Mesenteric fat pad (tissue), 1 donor: Measurements from ENCODE around the gene CABYR. TPM values are rescaled to one million over a fixed set of nuclear protein-coding genes. Genes with fewer than 3 reads are reported as not detected.

Experiments
- DNase-seq: peaks from one replicate; pipeline ENCODE4 v3.0.0-alpha.2; 2020; ENCODE audit warnings: low spot score
- total RNA-seq: library from RNA; stranded (reverse); fragmentation: NEBNext Ultra II Directional; extraction: Animal tissue kit (Norgen Biotek cat#: 25700); gene quantifications from one replicate; pipeline ENCODE4 v1.2.1, GENCODE V29; 2021
- donor health status: DM: yes; HTN: yes; CAD: no.

CABYR gene
- total RNA-seq, 1 donor from 2014 or later = 3.1 TPM

- DNase-seq = no peak
Measured at GRCh38 chr18:24189664-24190346, 50.9 kb downstream of the CABYR start.

- no peak for DNase-seq
Measured at GRCh38 chr18:24190590-24190989, 51.7 kb downstream of the CABYR start.

GRCh38 chr18:24195296-24196053 is 56.6 kb downstream of the CABYR start:
- DNase-seq = no peak

- no peak for DNase-seq
Measured at GRCh38 chr18:24196764-24197163, 57.9 kb downstream of the CABYR start.

GRCh38 chr18:24197412-24197811 is 58.5 kb downstream of the CABYR start:
- no peak for DNase-seq

GRCh38 chr18:24198461-24198860 is 59.6 kb downstream of the CABYR start:
- DNase-seq = no peak

- no peak for DNase-seq
Measured at GRCh38 chr18:24199372-24199962, 60.6 kb downstream of the CABYR start.

GRCh38 chr18:24200494-24201290 is 61.8 kb downstream of the CABYR start:
- DNase-seq = no peak

- no peak for DNase-seq
Measured at GRCh38 chr18:24201699-24202687, 63.1 kb downstream of the CABYR start.

- DNase-seq = no peak
Measured at GRCh38 chr18:24204904-24205303, 66.0 kb downstream of the CABYR start.

- no peak for DNase-seq
Measured at GRCh38 chr18:24208270-24209035, 69.6 kb downstream of the CABYR start.

GRCh38 chr18:24209558-24209957 is 70.7 kb downstream of the CABYR start:
- DNase-seq = no peak

Other genes with a start within 250 kb of the CABYR start
- gene TTC39C, start 124.3 kb upstream of the CABYR start, total RNA-seq = 46.7 TPM